ENCODE measurements around the gene HAGHL. TPM values are rescaled to one million over a fixed set of nuclear protein-coding genes. Genes with fewer than 3 reads are reported as not detected.

Gene HAGHL
- total RNA-seq (ENCODE audit: unreplicated experiment): 31.7 TPM
- long read RNA-seq, partial matches to known transcripts: 1 of 14 reads
- long read RNA-seq, other reads (novel, unspliced or antisense): 12 of 14 reads

GRCh38 chr16:726438-727290 is at the start of gene HAGHL, which contains the start of gene CCDC78:
TSS of gene HAGHL (plus strand) at chr16:727106. CDS start at chr16:727510, 404 bp downstream.
TSS of gene CCDC78 (minus strand) at chr16:726443. CDS start at chr16:726367, 76 bp downstream.
- Mint-ChIP-seq H3K36me3 (ENCODE audit: unreplicated experiment) (no peaks in the 10 kb centered on the region), H3K4me3 (ENCODE audit: unreplicated experiment) (peak within 1 kb of the TSS; percentile 63), H3K27ac (ENCODE audit: unreplicated experiment) (no peak within 1 kb of the TSS), H3K9me3 (ENCODE audit: unreplicated experiment) (no peaks in the 10 kb centered on the region), H3K27me3 (ENCODE audit: unreplicated experiment) (peaks cover 6% of the 10 kb centered on the region), H3K4me1 (ENCODE audit: low read depth, unreplicated experiment) (no peaks in the 10 kb centered on the region)
- peak; percentile 79 for DNase-seq
- no peak for TF ChIP-seq CTCF (IDR thresholded peaks at IDR 0.05; ENCODE audit: partially characterized antibody, unreplicated experiment)

GRCh38 chr16:677316-678190 is 49.4 kb upstream of the HAGHL start:
- TF ChIP-seq CTCF (IDR thresholded peaks at IDR 0.05; ENCODE audit: partially characterized antibody, unreplicated experiment): no peak
- H3K27ac Mint-ChIP-seq (ENCODE audit: unreplicated experiment): no peak overlapping the region
- no peaks in the 10 kb centered on the region for H3K36me3 Mint-ChIP-seq (ENCODE audit: unreplicated experiment)
- H3K27me3 Mint-ChIP-seq (ENCODE audit: unreplicated experiment): peaks cover 12% of the 10 kb centered on the region
- H3K4me1 Mint-ChIP-seq (ENCODE audit: low read depth, unreplicated experiment): peaks cover 8% of the 10 kb centered on the region
- H3K4me3 Mint-ChIP-seq (ENCODE audit: unreplicated experiment): no peak overlapping the region
- no peak for DNase-seq
- peaks cover 7% of the 10 kb centered on the region for H3K9me3 Mint-ChIP-seq (ENCODE audit: unreplicated experiment)

GRCh38 chr16:678209-678857 is 48.6 kb upstream of the HAGHL start:
- no peak overlapping the region for H3K27ac Mint-ChIP-seq (ENCODE audit: unreplicated experiment)
- TF ChIP-seq CTCF (IDR thresholded peaks at IDR 0.05; ENCODE audit: partially characterized antibody, unreplicated experiment): no peak
- H3K4me3 Mint-ChIP-seq (ENCODE audit: unreplicated experiment): no peak overlapping the region
- peaks cover 9% of the 10 kb centered on the region for H3K4me1 Mint-ChIP-seq (ENCODE audit: low read depth, unreplicated experiment)
- H3K27me3 Mint-ChIP-seq (ENCODE audit: unreplicated experiment): peaks cover 13% of the 10 kb centered on the region
- H3K36me3 Mint-ChIP-seq (ENCODE audit: unreplicated experiment): no peaks in the 10 kb centered on the region
- H3K9me3 Mint-ChIP-seq (ENCODE audit: unreplicated experiment): peaks cover 7% of the 10 kb centered on the region
- no peak for DNase-seq

- Mint-ChIP-seq H3K4me1 (ENCODE audit: low read depth, unreplicated experiment) (peaks cover 9% of the 10 kb centered on the region), H3K27me3 (ENCODE audit: unreplicated experiment) (peaks cover 11% of the 10 kb centered on the region), H3K9me3 (ENCODE audit: unreplicated experiment) (peaks cover 7% of the 10 kb centered on the region), H3K4me3 (ENCODE audit: unreplicated experiment) (peak overlapping the region; percentile 82), H3K27ac (ENCODE audit: unreplicated experiment) (peak overlapping the region; percentile 73), H3K36me3 (ENCODE audit: unreplicated experiment) (no peaks in the 10 kb centered on the region)
- TF ChIP-seq CTCF (IDR thresholded peaks at IDR 0.05; ENCODE audit: partially characterized antibody, unreplicated experiment): no peak
- DNase-seq: peak; percentile 79
These were observed 47.8 kb upstream of the HAGHL start for GRCh38 chr16:678858-679813.

Measured in glutamatergic neuron (in vitro differentiated cells).